Measurements from ENCODE around the gene ZNF292.
"Not testable (repeated sequence)": the region's sequence is repeated elsewhere in the genome, so short reads cannot be mapped to it uniquely, and the experiment has no call there.

The ZNF292 gene

DNA sequence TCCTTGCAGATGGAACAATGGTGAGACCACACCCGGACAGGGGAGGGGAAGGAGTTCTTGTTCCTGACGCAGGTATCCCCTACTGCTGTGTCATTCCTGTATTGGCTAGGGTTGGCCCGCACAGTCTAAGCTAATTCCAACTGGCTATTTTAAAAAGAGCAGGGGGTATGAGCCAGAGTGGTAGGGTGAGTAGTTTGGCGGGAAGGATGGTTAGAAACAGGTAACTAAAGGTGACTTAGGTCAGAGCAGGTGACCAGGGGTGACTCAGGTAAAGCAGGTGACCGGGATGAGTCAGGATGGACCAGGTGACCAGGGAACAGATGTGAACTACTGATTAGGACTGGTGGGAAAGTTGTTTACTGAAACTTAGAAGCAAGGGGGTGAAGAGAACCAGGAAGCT, 58.0 kb downstream of the ZNF292 start:
- DNase-seq (ENCODE audit: low read depth), result no peak

- no peak for DNase-seq (ENCODE audit: low read depth)
These were observed 59.5 kb downstream of the ZNF292 start for GRCh38 chr6:87214831-87215230.

DNA sequence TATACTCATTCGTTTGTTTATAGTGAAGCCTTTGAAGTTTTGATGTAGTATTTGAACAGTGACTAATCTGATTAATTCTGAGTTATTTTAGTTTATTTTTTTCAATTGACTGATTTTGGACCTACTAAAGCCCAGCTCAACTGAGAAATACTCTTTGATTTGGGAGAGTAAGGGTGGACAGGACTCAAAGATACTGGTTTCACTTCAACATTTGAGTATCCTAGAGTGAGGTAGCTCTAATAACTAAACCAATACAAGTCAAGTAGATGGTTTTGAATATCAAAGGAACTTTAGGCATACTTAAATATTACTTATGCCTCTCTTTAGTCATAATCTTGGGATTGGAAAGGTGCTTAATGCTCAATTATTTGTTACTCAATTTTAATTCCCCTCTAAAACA, 65.6 kb downstream of the ZNF292 start:
- no peak for DNase-seq (ENCODE audit: low read depth)

DNA sequence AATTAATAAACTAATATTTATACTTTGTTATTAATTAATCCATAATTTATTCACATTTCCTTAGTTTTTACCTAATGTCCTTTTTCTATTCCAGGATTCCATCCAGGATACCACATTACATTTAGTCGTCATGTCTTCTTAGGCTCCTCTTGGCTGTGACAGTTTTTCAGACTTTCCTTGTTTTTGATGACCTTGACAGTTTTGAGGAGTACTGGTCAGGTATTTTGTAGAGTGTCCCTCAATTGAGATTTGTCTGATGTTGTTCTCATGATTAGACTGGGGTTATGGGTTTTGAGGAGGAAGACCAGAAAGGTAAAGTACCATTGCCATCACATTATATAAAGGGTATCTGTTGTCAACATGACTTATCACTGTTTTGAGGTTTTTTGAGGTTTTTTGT, 67.3 kb downstream of the ZNF292 start:
- no peak for DNase-seq (ENCODE audit: low read depth)

GRCh38 chr6:87224971-87225370, 69.6 kb downstream of the ZNF292 start:
- no peak for DNase-seq (ENCODE audit: low read depth)

DNA sequence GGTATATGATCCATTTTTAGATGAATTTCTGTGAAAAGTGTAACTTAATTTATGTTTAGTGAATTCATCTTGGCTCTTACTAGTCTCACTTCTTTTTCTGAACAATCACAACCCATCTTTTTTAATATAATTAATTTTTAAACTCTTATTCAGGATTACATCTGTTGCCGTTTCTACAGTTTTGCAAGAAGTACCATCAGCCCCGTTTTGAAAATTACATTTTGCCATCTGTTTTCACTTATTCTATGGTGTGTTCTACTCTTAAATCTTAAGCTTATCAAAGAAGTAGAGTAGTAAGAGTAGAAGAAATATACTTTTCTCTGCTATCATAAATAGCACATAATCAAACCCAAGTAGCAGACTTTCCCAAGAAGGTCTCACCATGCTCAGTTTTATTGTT, 70.1 kb downstream of the ZNF292 start:
- DNase-seq (ENCODE audit: low read depth), result no peak

DNA sequence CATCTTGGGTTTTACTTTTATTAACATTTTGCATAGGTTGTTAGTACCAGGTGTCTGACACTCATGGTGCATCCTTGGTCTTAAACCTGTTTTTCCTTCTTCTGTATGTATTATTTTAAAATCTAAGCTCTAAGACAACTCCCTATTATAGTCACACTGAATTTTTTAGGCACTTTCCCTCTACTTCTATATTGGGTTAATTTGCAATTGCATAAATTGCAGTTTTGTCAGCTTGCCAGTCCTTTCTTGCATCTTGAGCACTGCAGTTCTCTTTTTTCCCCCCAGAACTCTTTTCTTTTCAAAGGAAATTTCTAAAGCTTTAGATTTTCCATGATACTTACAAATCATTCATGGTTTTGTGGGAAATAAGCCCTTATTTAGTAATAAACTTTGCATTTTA, 70.6 kb downstream of the ZNF292 start:
- no peak for DNase-seq (ENCODE audit: low read depth)

- DNase-seq (ENCODE audit: low read depth), result no peak
These were observed 75.4 kb downstream of the ZNF292 start for GRCh38 chr6:87230801-87231200.

DNA sequence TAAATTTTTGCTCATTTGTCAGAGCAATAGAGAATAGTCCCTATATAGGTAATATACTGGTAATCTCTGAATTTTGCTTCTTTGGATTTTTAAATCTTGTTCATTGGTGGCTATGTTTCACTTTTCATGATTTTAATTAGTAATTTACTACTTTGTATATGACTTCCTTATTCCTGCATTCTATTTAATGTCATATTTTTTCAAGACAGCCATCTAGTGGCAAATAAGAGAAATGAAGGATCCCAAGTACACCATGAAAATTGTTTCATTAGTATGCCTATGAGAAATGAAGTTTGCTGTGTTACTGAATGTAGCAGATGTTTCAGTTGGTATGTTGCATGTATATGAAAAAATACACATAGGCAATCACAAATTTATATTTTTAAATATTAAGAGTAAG, 82.4 kb downstream of the ZNF292 start:
- DNase-seq (ENCODE audit: low read depth), result no peak

GRCh38 chr6:87239098-87239635, 83.8 kb downstream of the ZNF292 start:
- not testable (repeated sequence) for DNase-seq (ENCODE audit: low read depth)

GRCh38 chr6:87241304-87241703, 85.9 kb downstream of the ZNF292 start:
- DNase-seq (ENCODE audit: low read depth), result no peak

GRCh38 chr6:87242311-87242710, 86.9 kb downstream of the ZNF292 start:
- DNase-seq (ENCODE audit: low read depth), result no peak

- DNase-seq (ENCODE audit: low read depth), result no peak
These were observed 88.4 kb downstream of the ZNF292 start for GRCh38 chr6:87243812-87244211.

DNA sequence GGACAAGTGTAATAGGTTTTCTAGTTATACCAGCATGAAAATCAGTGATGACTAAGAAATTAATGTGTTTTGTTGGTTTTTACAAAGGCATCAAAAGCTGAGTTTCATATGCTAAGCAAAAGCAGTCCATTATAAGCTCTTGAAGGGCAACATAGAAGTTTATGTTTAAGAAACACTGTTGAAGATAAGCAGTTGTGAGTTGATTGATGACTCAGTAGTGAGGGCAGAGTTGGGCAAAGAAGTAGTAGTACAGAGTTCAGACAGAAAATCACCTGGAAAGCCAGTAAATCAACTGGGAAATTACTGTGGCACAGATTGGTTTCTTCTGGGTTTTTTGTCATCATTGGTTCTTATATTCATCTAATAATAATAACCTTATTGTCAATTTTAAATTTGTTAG, 89.0 kb downstream of the ZNF292 start:
- DNase-seq (ENCODE audit: low read depth), result no peak

DNA sequence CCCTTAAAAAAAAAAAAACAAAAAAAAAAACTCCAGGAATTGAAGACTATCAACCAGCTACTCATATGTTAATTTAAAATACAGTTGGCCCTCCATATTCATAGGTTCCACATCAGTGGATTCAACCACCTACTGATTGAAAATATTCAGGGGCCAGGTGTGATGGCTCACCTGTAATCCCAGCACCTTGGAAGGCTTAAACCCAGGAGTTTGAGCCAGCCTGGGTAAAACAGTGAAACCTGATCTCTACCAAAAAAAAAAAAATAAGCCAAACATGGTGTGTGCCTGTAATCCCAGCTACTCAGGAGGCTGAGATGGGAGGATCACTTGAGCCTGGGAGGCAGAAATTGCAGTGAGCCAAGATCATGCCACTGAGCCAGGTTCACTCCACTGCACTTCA, 94.7 kb downstream of the ZNF292 start:
- DNase-seq (ENCODE audit: low read depth), result no peak

DNA sequence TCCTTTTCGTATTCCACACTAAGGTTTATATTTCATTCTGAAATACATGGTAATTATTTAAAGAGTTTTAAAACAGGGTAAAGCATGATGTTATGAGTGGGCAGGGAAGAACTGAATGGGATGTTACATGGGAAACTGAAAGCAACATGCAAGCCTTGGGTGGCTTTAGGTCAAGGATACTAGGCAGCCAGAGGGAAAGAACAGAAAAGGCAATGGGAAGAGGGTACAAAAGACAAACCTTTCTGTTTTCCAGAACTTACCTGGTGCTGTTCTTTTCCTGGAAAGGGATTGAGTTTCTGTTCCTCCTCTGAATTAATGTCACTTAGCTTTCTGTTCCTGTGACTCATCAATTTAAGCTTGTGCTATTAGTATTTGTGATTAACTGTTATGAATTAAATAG, 95.9 kb downstream of the ZNF292 start:
- no peak for DNase-seq (ENCODE audit: low read depth)

GRCh38 chr6:87251725-87252124, 96.4 kb downstream of the ZNF292 start:
- DNase-seq (ENCODE audit: low read depth), result no peak

DNA sequence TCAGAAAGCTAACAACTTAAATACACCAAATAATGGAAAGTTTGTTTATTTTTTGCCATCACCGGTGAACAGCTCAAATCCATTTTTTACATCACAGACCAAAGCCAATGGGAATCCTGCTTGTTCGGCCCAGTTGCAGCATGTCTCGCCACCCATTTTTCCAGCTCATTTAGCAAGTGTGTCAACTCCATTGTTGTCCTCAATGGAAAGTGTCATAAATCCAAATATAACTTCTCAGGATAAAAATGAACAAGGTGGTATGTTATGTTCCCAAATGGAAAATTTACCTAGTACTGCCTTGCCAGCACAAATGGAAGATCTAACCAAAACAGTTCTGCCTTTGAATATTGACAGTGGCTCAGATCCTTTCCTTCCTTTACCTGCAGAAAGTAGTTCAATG, 101.7 kb downstream of the ZNF292 start:
- DNase-seq (ENCODE audit: low read depth), result no peak

- no peak for DNase-seq (ENCODE audit: low read depth)
These were observed 102.2 kb downstream of the ZNF292 start for GRCh38 chr6:87257565-87257964.

DNA sequence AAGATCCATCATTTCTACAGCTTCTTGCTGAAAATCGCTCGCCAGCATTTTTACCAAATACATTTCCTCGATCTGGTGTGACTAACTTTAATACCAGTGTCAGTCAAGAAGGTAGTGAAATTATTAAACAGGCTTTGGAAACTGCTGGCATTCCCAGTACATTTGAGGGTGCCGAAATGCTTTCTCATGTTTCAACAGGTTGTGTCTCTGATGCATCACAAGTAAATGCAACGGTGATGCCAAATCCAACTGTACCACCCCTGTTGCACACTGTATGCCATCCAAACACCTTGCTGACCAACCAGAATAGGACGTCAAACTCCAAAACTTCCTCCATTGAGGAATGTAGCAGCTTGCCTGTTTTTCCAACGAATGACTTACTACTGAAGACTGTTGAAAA, 102.6 kb downstream of the ZNF292 start:
- no peak for DNase-seq (ENCODE audit: low read depth)

- no peak for DNase-seq (ENCODE audit: low read depth)
These were observed 104.4 kb downstream of the ZNF292 start for GRCh38 chr6:87259791-87260190.

GRCh38 chr6:87261534-87261933, 106.2 kb downstream of the ZNF292 start:
- no peak for DNase-seq (ENCODE audit: low read depth)

- no peak for DNase-seq (ENCODE audit: low read depth)
These were observed 109.1 kb downstream of the ZNF292 start for GRCh38 chr6:87264481-87264880.

GRCh38 chr6:87274660-87275274, 119.4 kb downstream of the ZNF292 start:
- no peak for DNase-seq (ENCODE audit: low read depth)

DNA sequence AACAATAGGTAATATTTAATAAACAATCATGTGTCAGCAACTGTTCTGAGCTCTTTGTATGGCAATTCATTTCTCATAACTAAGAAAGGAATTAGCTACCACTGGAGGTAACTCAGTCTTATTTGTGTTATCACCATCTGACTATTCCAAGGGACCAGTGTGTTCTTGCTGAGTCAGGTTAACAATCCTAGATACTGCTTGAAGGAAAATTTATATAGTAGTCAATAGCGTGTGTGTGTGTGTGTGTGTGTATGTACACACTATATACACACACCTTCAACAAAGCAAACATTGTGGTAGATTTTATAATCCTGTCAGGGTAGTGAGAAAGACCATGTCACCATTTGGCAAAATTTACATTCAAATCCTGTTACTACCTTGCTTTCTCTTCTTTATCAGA, 121.3 kb downstream of the ZNF292 start:
- DNase-seq (ENCODE audit: low read depth), result no peak

Measured in stimulated activated CD8-positive, alpha-beta memory T cell treated with anti-CD3 and anti-CD28 coated beads, Interleukin-7, amount 100 ng/mL, for 24 hours (primary cell).